Neural progenitor cell (in vitro differentiated cells): ENCODE results near the gene SSNA1.

Experiments used
- EZH2 ChIP-seq: fragments of 200-600 bp; sonication (generic); IDR thresholded peaks from 2 replicates; pipeline ENCODE4 v1.6.1; 2017; ENCODE audit warnings: antibody characterized with exemption, mild to moderate bottlenecking, moderate library complexity
- EZH2phosphoT487 ChIP-seq: fragments of 200-600 bp; sonication (generic); IDR thresholded peaks from 2 replicates; pipeline ENCODE4 v1.6.1; 2017; ENCODE audit warnings: antibody characterized with exemption
- TF ChIP-seq, protein P1 (sequence below): fragments of 200-600 bp; sonication (generic); IDR thresholded peaks from 2 replicates; pipeline ENCODE4 v1.5.1; 2017; ENCODE audit warnings: antibody characterized with exemption, mild to moderate bottlenecking

DNA sequence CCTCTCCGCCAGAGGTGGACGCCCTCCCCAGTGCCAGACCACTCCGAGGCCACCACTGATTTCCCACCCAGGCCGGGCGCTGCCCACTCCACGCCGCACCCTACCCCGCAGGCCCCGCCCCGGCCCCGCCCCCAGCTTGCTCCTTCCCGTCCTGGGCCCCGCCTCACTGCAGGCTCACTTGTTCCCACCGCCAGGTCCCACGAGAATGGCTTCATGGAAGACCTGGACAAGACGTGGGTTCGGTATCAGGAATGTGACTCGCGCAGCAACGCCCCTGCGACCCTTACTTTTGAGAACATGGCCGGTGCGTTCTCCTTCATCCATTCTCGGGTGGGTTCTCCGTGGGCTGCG is 25.1 kb upstream of the SSNA1 start:
- TF ChIP-seq, protein P1, sequence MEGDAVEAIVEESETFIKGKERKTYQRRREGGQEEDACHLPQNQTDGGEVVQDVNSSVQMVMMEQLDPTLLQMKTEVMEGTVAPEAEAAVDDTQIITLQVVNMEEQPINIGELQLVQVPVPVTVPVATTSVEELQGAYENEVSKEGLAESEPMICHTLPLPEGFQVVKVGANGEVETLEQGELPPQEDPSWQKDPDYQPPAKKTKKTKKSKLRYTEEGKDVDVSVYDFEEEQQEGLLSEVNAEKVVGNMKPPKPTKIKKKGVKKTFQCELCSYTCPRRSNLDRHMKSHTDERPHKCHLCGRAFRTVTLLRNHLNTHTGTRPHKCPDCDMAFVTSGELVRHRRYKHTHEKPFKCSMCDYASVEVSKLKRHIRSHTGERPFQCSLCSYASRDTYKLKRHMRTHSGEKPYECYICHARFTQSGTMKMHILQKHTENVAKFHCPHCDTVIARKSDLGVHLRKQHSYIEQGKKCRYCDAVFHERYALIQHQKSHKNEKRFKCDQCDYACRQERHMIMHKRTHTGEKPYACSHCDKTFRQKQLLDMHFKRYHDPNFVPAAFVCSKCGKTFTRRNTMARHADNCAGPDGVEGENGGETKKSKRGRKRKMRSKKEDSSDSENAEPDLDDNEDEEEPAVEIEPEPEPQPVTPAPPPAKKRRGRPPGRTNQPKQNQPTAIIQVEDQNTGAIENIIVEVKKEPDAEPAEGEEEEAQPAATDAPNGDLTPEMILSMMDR, result no peak
- TF ChIP-seq EZH2phosphoT487 (no peak), EZH2 (no peak)
